Measurements from ENCODE around the gene MT1M.
"Not testable (repeated sequence)": the region's sequence is repeated elsewhere in the genome, so short reads cannot be mapped to it uniquely, and the experiment has no call there.

MT1M gene

DNA sequence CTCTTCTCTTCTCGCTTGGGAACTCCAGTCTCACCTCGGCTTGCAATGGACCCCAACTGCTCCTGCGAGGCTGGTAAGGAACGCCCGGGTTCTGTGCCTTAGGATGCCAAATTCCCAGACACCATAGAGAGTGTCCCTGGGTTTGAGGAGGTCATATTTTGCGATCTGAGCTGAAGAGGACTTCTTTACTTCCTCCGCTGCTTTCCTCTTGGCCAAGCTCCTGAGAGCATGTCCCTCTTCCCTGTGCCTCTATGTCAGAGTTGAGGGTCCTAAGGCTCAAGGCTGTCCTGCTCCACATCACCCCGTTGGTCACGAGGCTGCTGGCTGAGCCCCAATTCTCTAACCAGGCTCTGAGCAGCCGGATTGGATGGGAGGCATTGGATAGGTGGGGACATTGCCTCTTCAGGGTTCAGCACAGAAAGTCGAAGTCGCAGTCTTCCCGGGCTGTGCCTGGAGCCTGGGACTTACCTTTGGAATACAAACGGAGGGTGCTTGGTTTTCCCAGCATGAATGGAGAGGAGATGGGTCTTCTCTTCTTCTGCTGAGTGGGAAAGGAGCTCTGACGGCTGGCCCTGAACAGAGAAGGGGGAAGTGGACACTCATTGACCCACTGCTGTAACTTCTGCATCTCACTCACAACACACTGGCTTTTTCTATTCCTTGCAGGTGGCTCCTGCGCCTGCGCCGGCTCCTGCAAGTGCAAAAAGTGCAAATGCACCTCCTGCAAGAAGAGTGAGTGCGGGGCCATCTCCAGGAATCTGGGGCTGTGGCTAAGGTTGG, 37.6 kb downstream of the MT1M start:
- Histone ChIP-seq H3K27ac (no peak overlapping the region), H3K36me3 (ENCODE audit: control insufficient read depth, insufficient read depth, low read length) (no peaks in the 10 kb centered on the region), H3K9me3 (ENCODE audit: control insufficient read depth, low read length) (no peaks in the 10 kb centered on the region), H3K4me3 (ENCODE audit: low read depth, low read length) (no peak overlapping the region), H2AFZ (no peak overlapping the region), H3K9ac (no peak overlapping the region), H3K79me2 (no peaks in the 10 kb centered on the region), H3K27me3 (ENCODE audit: control insufficient read depth, insufficient read depth, low read length) (peaks cover 2% of the 10 kb centered on the region), H3K4me2 (ENCODE audit: low read length) (no peak overlapping the region), H3K4me1 (no peaks in the 10 kb centered on the region)
- TF ChIP-seq CTCF (IDR thresholded peaks at IDR 0.05): no peak

DNA sequence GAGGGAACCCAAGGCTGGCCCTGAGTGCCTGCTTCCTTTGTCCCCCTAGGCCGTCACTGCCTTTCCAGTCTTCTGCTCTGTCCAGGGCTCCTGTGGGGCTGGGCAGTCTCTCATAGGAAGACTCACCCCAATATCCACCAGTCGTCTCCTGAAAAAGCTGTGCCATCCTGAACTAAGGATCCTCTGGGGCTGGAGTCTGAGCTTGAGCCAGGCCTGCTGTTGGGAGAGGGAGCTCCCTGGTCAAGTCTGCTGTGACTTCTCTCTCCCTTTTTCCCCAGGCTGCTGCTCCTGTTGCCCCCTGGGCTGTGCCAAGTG, 38.1 kb downstream of the MT1M start:
- Histone ChIP-seq H3K36me3 (ENCODE audit: control insufficient read depth, insufficient read depth, low read length) (no peaks in the 10 kb centered on the region), H3K27ac (no peak overlapping the region), H3K4me2 (ENCODE audit: low read length) (no peak overlapping the region), H3K79me2 (no peaks in the 10 kb centered on the region), H3K27me3 (ENCODE audit: control insufficient read depth, insufficient read depth, low read length) (peaks cover 2% of the 10 kb centered on the region), H3K4me1 (no peaks in the 10 kb centered on the region), H2AFZ (no peak overlapping the region), H3K9ac (no peak overlapping the region), H3K9me3 (ENCODE audit: control insufficient read depth, low read length) (no peaks in the 10 kb centered on the region), H3K4me3 (ENCODE audit: low read depth, low read length) (no peak overlapping the region)
- no peak for TF ChIP-seq CTCF (IDR thresholded peaks at IDR 0.05)

DNA sequence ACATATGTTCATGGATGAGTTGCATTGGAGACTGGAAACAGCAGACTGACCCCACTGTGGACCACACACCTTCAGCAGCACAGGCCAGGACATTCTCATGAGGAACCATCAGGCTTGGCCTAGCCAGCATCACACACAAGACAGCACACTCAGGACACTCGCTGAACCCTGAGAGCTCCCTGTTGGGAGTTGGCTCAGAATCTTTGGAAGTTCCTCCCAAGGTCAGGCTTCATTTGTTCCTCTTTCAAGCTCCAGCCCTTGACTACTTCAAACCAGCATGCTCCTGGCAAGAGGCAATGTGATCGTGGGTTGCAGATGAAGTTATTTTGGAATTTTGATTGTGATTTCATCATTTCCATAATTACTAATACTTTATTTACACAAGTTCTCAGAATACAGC, 39.2 kb downstream of the MT1M start:
- not testable (repeated sequence) for H3K4me3 ChIP-seq (ENCODE audit: low read depth, low read length); H3K27me3 ChIP-seq (ENCODE audit: control insufficient read depth, insufficient read depth, low read length); H3K9me3 ChIP-seq (ENCODE audit: control insufficient read depth, low read length); H3K9ac ChIP-seq; H3K36me3 ChIP-seq (ENCODE audit: control insufficient read depth, insufficient read depth, low read length); H3K27ac ChIP-seq; H3K4me2 ChIP-seq (ENCODE audit: low read length); H3K79me2 ChIP-seq; H3K4me1 ChIP-seq; H2AFZ ChIP-seq

GRCh38 chr16:56672171-56672570, 39.7 kb downstream of the MT1M start:
- not testable (repeated sequence) for H3K36me3 ChIP-seq (ENCODE audit: control insufficient read depth, insufficient read depth, low read length); H3K27me3 ChIP-seq (ENCODE audit: control insufficient read depth, insufficient read depth, low read length); H2AFZ ChIP-seq; H3K79me2 ChIP-seq; H3K27ac ChIP-seq; H3K4me1 ChIP-seq; H3K4me3 ChIP-seq (ENCODE audit: low read depth, low read length); H3K9ac ChIP-seq; H3K9me3 ChIP-seq (ENCODE audit: control insufficient read depth, low read length); H3K4me2 ChIP-seq (ENCODE audit: low read length)

GRCh38 chr16:56672761-56673536, 40.5 kb downstream of the MT1M start:
- Histone ChIP-seq H3K79me2 (no peaks in the 10 kb centered on the region), H2AFZ (no peak overlapping the region), H3K4me3 (ENCODE audit: low read depth, low read length) (no peak overlapping the region), H3K9me3 (ENCODE audit: control insufficient read depth, low read length) (no peaks in the 10 kb centered on the region), H3K27ac (no peak overlapping the region), H3K36me3 (ENCODE audit: control insufficient read depth, insufficient read depth, low read length) (no peaks in the 10 kb centered on the region), H3K4me1 (no peaks in the 10 kb centered on the region), H3K27me3 (ENCODE audit: control insufficient read depth, insufficient read depth, low read length) (no peaks in the 10 kb centered on the region), H3K9ac (no peak overlapping the region), H3K4me2 (ENCODE audit: low read length) (no peak overlapping the region)
- no peak for TF ChIP-seq CTCF (IDR thresholded peaks at IDR 0.05)

All from parathyroid adenoma (tissue), 2 donors.